ENCODE results near the gene EPHB4.
"Not testable (repeated sequence)": the region's sequence is repeated elsewhere in the genome, so short reads cannot be mapped to it uniquely, and the experiment has no call there.

Gene EPHB4

DNA sequence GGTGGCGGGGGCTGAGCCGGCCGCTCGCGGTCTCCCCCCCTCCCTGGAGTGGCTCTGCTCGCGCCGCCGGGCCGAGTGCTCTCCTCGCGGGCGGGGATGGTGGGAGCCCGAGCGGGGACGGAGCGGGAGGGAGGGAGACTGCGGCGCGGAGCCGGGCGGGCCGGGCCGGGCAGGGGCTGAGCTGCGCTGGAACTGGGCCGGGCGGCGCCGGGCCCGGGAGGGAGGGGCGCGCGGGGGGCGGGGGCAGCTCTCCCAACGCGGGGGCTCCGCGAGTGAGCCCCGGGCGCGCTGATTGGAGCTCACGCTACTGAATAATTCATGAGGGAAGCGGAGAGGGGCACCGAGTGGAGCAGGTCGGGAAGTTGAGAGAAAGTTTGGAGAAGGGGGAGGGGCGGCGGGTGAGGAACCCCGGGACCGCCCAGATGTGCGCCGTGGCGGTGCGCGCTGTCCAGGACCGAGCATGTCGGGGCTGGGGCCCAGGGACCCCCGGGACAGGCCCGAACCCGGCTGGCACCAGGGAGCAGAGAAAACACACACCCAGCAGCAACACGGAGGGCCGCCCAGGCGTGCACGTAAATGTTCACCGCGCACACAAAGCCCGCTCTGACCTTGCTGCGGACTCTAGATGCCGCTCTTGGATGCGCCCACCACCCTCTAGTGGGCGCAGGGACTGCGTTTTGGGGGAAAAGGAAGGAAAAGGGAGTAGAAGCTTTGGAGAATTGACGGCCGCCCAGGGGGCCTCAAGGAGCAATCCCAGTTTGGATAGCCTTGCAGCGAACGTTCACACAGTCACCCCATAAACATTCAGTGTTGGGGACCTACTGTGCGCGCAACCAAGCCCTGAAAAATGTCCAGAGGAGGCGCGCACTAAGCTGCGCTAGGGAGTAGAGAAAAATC is at the start of gene EPHB4:
Gene EPHB4 (minus strand): TSS at position 194 of the 897 bp plus-strand sequence. CDS start 493 bp downstream, outside the sequence.
- DNase-seq (ENCODE audit: low read depth) = peak; percentile 31

DNA sequence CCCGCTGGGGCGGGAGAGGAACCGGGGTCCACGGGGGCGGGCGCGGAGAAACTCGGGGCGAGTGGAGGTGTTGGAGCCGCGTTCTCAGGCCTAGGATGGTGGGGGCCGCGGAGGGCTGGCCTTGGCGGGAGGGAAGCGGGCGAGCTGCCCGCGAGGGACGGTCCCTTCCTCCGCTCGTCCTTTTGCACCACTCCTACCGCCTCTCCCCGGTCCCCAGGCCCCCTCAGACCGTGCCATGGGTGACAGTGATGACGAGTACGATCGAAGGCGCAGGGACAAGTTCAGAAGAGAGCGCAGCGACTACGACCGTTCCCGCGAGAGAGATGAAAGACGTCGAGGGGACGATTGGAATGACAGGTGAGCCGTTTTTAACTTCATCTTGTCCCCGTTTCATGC is 48.0 kb upstream of the EPHB4 start:
- DNase-seq (ENCODE audit: low read depth) = no peak

DNA sequence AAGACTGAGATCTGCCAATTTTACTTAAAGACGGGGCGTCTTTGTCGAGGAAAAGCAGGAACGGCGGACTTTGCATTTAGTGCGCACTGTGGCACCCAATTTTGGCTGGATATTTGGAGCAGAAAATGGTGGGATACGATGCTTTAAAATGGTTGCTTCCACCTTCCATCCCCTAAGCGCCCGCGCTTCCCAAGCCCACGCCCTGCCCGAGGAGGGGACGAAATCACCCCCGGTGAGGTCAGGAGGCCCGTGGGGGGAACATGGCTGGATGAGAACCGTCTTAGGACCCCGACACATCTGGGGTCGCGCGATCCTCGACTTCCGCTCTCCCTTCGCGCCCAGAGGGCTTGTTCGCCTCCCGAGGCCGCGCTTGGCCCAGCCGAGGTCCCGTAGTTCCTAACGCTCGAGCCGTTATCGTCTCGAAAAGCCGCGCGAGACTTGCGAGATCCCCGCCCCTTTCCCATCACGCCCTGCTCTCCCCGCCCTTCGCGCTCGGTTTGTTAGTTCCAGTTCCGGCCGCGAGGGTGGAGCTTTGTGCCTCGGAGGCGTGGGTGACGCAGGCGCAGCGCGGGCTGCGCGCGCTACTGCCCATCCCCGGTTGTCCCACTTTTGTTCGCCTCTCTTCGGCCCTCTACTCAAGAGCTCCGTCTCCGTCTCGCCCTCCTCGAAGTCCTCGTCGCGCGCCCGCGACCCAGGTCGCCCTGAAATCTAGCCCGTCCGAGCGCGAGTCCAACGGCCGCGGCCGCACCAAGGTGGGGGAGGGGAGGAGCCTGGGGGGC is 47.4 kb upstream of the EPHB4 start, which contains the start of gene SRRT:
Gene SRRT (plus strand): TSS at position 527 of the 779 bp plus-strand sequence. CDS start 488 bp downstream, outside the sequence.
- peak; percentile 78 for DNase-seq (ENCODE audit: low read depth)

DNA sequence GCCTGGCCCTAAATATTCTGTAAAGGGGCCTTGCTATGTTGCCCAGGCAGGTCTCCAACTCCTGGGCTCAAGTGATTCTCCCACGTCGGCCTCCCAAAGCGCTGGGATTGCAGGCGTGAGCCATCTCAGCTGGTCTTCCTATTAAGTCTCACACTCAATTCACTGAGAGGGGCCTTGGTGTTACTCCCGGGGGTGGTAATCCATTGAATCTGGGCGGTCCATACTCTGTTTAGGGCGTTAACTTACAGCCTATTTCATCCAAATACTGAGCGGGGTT is 46.9 kb upstream of the EPHB4 start:
- DNase-seq (ENCODE audit: low read depth) = no peak

DNA sequence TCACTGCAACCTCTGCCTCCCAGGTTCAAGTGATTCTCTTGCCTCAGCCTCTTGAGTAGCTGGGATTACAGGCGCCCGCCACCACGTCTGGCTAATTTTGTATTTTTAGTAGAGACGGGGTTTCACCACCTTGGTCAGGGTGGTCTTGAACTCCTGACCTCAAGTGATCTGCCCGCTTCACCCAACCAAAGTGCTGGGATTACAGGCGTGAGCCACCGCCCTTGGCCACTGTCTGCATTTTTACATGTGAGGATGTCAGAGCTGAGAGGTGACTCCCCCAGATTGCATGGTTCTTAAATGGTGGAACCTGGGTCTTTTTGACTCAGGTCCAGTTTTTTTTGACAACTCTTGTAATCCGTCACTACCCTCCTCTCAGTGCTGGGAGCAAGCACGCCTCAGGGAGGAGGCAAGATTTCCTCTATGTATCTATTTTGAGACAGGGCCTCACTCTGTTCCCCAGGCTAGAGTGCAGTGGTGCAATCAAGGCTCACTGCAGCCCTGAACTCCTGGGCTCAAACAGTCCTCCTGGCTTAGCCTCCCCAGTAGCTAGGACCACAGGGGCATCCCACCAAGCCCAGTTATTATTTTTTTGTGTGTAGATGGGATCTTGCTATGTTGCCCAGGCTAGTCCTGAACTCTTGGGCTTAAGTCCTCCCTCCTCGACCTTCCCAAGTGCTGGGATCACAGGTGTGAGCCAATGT is 46.4 kb upstream of the EPHB4 start:
- DNase-seq (ENCODE audit: low read depth) = no peak

DNA sequence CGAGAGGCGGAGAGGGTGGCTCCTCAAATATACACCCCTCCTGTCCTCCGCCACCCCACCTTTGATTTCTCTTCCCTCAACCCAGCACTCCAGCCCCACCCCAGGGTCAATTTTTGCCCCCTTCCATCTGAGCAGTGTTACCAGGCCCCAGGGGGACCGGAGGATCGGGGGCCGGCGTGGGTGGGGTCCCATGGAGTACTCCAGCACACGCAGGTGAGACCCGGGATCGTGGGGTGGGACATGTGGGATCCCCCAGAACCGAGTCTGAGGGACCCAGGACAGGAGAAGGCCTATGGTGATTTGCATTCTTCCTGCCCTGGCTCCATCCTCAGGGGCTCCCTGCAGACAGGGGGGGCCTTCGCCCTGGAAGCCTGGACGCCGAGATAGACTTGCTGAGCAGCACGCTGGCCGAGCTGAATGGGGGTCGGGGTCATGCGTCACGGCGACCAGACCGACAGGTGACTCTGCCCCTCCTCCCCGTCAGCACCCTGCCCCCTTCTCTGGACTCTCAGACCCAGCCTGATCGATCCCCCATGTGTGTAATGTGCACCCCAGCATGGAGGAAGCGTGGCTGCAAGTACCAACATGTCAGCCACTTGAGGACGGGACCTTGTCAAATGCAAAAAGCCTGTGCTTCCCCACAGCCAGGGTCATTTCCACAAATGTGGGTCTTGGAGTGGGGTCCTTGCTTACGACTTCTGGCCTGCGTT is 40.6 kb upstream of the EPHB4 start:
- no peak for DNase-seq (ENCODE audit: low read depth)

DNA sequence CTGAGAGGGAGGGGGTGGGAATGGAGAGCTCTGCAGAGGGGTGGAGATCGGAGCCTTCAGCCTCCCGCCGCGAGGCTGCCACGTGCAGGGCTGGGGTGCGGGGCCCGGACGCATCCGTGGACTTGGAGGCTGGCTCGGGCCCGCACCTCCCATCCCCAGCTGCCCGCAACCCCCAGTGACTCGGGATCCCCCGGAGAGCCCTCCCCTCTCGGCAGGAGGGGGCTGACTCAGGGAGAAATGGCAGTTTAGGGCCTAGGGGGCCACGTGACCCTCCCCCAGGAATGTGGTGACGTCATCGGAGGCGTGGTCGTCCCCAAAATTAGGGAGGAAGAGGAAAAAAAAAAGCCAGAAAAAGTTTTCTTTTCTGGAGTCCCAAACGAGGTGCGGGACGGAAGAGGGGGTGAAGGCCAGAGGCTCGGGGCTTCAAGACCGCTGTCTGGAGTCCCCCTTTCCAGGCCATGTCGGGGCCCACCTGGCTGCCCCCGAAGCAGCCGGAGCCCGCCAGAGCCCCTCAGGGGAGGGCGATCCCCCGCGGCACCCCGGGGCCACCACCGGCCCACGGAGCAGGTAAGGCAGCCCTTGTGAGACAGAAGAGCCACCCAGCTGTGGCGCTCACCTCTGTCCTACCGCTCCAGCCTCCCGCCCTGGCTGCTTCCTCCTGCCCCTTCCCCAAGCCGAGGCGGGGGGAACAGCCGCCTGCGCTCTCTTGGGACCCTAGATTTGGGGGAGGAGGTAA is 39.9 kb upstream of the EPHB4 start, which contains the start of gene TRIP6:
Gene TRIP6 (plus strand): TSS at position 348 of the 736 bp plus-strand sequence. CDS start 111 bp downstream, at position 459.
- peak; percentile 83 for DNase-seq (ENCODE audit: low read depth)

DNA sequence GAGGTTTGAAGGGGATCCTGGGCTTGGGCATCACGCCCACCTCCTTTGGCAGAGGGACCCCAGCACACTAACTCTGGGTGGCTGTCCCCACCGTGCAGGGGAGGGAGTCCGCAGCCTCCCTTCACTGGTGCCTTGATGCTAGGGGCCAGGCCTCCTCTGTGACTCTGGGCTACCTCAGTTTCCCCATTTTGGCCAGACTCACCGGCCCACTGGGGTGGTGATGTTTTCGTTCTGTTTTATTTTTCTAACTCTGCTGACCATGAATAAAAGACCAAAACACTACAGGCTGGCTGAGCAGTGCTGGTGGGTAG is 39.4 kb upstream of the EPHB4 start:
- DNase-seq (ENCODE audit: low read depth) = no peak

DNA sequence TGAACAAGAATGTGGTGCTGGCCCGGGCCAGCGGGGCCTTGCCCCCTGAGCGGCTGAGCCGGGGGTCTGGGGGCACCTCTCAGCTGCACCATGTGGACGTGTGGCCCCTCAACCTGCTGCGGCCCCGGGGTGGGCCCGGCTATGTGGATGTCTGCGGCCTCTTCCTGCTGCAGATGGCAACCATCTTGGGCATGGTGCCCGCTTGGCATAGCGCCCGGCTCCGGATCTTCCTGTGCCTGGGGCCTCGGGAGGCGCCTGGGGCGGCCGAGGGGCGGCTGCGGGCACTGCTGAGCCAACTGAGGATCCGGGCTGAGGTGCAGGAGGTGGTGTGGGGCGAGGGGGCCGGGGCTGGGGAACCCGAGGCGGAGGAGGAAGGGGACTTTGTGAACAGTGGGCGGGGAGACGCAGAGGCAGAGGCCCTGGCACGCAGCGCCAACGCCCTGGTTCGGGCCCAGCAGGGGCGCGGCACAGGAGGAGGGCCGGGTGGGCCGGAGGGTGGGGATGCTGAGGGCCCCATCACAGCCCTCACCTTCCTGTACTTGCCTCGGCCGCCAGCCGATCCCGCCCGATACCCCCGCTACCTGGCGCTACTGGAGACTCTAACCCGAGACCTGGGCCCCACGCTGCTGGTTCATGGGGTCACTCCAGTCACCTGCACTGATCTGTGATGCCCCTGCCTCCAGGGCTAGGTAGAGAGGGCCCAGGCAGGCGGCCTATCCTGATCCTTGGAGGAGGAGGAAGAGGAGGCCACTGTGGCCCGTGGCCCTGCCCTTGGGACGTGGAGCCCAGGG is 38.8 kb upstream of the EPHB4 start:
- no peak for DNase-seq (ENCODE audit: low read depth)

DNA sequence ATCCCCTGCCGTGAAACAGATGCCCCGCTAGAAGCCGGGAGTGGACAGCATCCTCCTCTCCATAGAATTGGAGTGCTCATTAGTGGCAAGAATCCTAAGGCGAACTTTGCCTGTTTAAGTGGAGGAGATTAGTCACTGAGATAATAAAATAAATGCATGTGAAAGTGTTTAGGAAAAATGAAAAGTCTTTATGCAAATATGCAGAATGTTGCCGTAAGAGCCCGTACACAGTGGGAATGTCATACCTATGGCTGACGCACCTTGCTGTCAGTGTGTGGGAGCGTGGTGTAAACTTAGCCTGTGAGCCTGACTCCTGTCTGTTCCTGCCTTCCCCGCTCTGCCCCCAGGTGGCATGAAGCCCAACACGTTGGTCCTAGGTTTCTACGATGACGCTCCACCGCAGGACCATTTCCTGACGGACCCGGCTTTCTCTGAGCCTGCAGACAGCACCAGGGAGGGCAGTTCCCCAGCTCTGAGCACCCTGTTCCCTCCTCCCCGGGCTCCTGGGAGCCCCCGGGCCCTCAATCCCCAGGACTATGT is 38.1 kb upstream of the EPHB4 start:
- DNase-seq (ENCODE audit: low read depth) = peak; percentile 38

DNA sequence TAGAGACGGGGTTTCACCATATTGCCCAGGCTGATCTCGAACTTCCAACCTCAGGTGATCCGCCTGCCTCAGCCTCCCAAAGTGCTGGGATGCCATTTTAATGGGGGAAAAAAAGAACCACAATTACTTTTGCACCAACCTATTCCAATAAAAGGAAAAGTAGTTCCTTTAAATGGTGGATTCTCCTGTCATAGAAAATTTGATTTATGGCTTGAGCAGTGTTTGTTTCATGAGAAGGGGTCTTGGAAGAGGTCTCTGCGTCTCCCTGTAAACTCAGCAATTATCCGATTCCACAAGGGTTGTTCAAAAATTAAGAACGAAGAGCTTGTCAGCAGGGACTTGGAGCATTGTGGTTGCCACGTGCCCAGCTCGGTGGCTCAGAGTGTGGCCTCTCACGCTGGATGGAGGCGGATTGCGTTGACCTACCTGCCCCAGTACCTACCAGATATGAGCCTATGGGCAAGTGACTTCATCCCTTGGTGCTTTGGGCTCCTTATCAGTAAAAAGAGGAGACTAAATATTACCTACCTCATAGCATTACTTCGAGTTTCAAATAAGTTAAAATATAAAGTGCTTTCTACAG is 37.0 kb upstream of the EPHB4 start:
- no peak for DNase-seq (ENCODE audit: low read depth)

DNA sequence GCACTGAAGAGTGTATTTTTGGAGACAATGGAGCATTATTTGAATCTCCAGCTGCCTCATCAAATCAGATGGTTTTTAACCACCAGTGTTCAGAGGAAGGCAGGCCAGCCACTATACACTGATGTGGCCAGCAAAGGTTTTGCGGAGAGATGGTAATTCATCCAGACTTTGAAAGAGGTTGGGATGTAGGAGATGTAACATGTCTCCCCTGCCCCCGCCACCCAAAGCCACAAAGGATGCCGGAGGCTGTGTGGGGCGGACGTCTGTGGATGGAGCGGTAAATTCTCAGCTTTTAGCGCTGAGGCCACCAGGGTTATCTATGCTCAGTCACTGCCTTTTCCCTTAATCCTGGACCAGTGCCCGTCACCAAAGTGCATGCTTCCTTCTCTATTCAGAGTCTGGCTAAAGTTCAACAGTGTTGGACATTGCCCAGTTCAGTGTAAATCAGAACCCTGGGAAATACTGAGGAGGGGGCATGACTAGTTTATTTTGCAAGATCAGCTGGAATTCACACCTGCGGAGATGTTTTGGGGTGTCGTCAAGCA is 36.2 kb upstream of the EPHB4 start:
- DNase-seq (ENCODE audit: low read depth) = no peak

DNA sequence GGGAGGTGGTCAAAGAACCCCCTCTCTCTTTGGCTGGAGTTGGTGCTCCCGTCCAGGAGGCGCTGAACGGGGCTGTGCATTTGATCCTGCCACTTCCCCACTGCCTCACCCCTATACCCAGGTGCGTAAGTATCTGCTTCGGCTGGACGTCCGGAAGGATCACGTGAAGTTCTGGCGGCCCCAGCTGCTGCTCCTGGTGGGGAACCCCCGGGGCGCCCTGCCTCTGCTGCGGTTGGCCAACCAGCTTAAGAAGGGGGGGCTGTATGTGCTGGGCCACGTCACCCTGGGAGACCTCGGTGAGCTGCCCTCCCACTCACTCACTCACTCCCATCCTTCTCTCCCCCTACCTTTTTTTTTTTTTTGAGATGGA is 34.3 kb upstream of the EPHB4 start:
- DNase-seq (ENCODE audit: low read depth) = no peak

DNA sequence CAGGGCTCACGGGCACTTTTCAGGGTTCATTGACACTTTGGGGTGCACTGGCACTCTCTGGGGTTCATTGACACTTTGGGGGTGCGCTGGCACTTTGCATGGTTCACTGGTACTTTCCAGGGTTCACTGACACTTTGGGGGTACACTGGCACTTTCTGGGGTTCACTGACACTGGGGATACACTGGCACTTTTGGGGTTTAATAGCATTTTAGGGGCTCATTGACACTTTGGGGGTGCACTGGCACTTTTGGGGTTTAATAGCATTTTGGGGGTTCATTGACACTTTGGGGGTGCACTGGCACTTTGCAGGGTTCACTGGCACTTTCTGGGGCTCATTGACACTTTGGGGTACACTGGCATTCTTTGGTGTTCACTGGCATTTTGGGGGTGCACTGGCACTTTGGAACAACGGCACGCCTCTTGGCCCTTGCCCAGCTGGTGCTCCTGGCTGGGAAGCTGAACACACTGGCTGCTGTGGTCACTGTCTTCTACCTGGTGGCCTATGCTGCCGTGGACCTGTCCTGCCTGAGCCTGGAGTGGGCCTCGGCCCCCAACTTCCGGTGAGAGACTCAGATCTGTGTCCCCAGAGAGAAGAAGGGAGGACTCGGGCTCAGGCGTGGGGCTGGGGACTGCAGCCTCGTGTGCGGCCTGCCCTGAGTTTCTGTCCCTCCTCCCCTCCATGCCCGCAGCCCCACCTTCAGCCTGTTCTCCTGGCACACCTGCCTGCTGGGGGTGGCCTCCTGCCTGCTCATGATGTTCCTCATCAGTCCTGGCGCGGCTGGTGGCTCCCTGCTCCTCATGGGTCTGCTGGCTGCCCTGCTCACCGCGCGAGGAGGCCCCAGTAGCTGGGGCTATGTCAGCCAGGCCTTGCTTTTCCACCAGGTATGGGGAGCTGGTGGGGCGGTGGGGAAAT is 33.6 kb upstream of the EPHB4 start:
- no peak for DNase-seq (ENCODE audit: low read depth)

DNA sequence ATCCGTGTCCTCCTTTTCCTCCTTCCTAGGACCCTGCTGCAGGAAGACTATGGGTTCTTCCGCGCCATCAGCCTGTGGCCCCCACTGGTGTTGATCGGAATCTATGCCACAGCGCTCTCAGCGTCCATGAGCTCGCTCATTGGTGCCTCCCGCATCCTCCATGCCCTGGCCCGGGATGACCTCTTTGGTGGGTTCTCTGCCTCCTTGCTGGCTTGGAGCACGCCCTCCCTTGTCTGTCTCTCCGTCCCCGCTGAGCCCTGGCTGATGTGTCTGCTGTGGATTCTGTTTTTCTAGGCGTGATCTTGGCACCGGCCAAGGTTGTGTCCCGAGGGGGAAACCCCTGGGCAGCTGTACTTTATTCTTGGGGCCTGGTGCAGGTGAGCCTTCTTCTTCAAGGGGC is 32.5 kb upstream of the EPHB4 start:
- no peak for DNase-seq (ENCODE audit: low read depth)

DNA sequence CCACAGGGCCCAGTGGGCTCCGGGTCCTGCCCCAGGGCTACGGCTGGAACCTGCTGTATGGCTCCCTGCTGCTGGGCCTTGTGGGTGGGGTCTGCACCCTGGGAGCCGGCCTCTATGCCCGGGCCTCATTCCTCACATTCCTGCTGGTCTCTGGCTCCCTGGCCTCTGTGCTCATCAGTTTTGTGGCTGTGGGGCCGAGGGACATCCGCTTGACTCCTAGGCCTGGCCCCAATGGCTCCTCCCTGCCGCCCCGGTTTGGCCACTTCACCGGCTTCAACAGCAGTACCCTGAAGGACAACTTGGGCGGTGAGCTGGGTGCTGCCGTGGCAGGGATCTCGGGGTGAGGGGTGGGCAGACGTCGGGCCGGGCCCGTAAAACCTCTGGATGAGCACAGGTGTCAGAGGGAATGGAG is 29.6 kb upstream of the EPHB4 start:
- DNase-seq (ENCODE audit: low read depth) = no peak

DNA sequence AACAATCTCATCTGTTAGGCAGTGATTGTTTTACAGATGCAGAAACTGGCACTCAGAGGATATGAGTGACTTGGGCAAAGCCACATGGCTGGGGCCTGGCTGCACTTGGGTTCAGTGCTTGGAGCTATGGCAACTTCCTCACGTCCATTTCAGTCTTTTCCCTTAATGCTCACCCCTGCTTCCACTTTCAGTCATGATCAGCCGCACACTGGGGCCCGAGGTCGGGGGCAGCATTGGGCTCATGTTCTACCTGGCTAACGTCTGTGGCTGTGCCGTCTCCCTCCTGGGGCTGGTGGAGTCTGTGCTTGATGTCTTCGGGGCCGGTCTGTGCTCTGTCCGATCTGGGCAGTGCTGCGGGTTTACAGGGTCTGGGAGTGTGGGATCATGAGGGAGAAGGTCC is 28.2 kb upstream of the EPHB4 start:
- no peak for DNase-seq (ENCODE audit: low read depth)

DNA sequence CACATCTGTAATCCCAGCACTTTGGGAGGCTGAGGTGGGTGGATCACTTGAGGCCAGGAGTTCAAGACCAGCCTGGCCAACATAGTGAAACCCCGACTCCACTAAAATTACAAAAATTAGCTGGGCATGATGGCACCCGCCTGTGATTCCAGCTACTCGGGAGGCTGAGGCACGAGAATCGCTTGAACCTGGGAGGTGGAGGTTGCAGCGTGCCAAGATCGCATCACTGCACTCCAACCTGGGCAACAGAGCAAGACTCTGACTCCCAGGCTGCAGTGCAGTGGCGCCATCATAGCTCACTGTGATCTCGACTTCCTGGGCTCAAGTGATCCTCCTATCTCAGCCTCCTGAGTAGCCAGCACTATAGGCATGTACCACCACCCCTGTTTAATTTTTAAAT is 27.6 kb upstream of the EPHB4 start:
- DNase-seq (ENCODE audit: low read depth) = not testable (repeated sequence)
